CD14-positive monocyte (primary cell): Measurements from ENCODE around the gene SMARCA2. TPM values are rescaled to one million over a fixed set of nuclear protein-coding genes. Genes with fewer than 3 reads are reported as not detected.
A peak's percentile ranks its signal among the peaks of the same experiment; 100 is the strongest.

Experiments
- DNase-seq, 3 donors: peaks; one replicate each; pipeline ENCODE4 v3.0.0-alpha.2; 2011 to 2022
- H2AFZ ChIP-seq: 2 replicates; pipeline ENCODE4 v1.6.0; 2012; ENCODE audit warnings: mild to moderate bottlenecking, low read depth, low read length, inconsistent platforms; ENCODE audit not compliant: insufficient read depth, poor library complexity, severe bottlenecking
- H3K27ac ChIP-seq, 2 donors: 1 replicate in 1 of 2; 2 replicates in 1 of 2; pipeline ENCODE4 v1.5.1; 2012 to 2013; ENCODE audit warnings: low read length in 2 of 2, control low read depth in 1 of 2, inconsistent platforms in 1 of 2, low read depth in 1 of 2, mild to moderate bottlenecking in 1 of 2
- H3K27me3 ChIP-seq, 2 donors: one replicate each; pipeline versions ENCODE4 v1.6.0 to v1.6.1; 2011 to 2013; ENCODE audit warnings: low read length in 2 of 2; ENCODE audit not compliant: control insufficient read depth in 2 of 2, insufficient read depth in 2 of 2
- H3K36me3 ChIP-seq, 2 donors: replicated peaks in 1 of 2; 1 replicate in 1 of 2; 2 replicates in 1 of 2; pipeline versions ENCODE4 v1.5.1 to v1.6.1; 2012 to 2013; ENCODE audit warnings: low read length in 2 of 2, control low read depth in 1 of 2, inconsistent platforms in 1 of 2, mild to moderate bottlenecking in 1 of 2; ENCODE audit not compliant: insufficient read depth in 2 of 2, control insufficient read depth in 1 of 2
- H3K4me1 ChIP-seq, 2 donors: 1 replicate in 1 of 2; 2 replicates in 1 of 2; pipeline versions ENCODE4 v1.5.1 to v1.6.1; 2012 to 2013; ENCODE audit warnings: low read length in 2 of 2, control low read depth in 1 of 2, inconsistent platforms in 1 of 2, mild to moderate bottlenecking in 1 of 2, moderate library complexity in 1 of 2; ENCODE audit not compliant: insufficient read depth in 2 of 2, control insufficient read depth in 1 of 2
- H3K4me2 ChIP-seq: replicated peaks from 2 replicates; pipeline ENCODE3; 2012; ENCODE audit warnings: low read length, moderate library complexity, mild to moderate bottlenecking; ENCODE audit not compliant: poor library complexity, severe bottlenecking; ENCODE audit errors: extremely low read depth
- H3K4me3 ChIP-seq, 3 experiments: fragments of 200-600 bp in 1 of 3; sonication (generic) in 1 of 3; replicated peaks in 1 of 3; 1 replicate in 2 of 3; 2 replicates in 1 of 3; pipeline ENCODE4 v1.5.1; 2011 to 2013; ENCODE audit warnings: low read length in 3 of 3, mild to moderate bottlenecking in 3 of 3, control low read depth in 2 of 3, low read depth in 2 of 3, inconsistent platforms in 1 of 3, moderate library complexity in 1 of 3
- H3K79me2 ChIP-seq: 2 replicates; pipeline ENCODE4 v1.6.0; 2012; ENCODE audit warnings: mild to moderate bottlenecking, control low read depth, inconsistent platforms, low read length, moderate library complexity; ENCODE audit not compliant: insufficient read depth
- H3K9ac ChIP-seq: 2 replicates; pipeline ENCODE4 v1.6.0; 2017; ENCODE audit warnings: low read length, mild to moderate bottlenecking; ENCODE audit not compliant: insufficient read depth, poor library complexity, severe bottlenecking
- H3K9me3 ChIP-seq, 2 donors: replicated peaks in 1 of 2; 1 replicate in 1 of 2; 2 replicates in 1 of 2; pipeline versions ENCODE4 v1.5.1 to v1.6.1; 2012 to 2013; ENCODE audit warnings: low read length in 2 of 2, control low read depth in 1 of 2; ENCODE audit not compliant: control insufficient read depth in 1 of 2, insufficient read depth in 1 of 2
- H4K20me1 ChIP-seq: 2 replicates; pipeline ENCODE4 v1.6.0; 2012; ENCODE audit warnings: mild to moderate bottlenecking, low read length, control low read depth, moderate library complexity; ENCODE audit not compliant: insufficient read depth
- H3K27ac Mint-ChIP-seq, 7 donors: one replicate each; pipeline ENCODE4 v1.8.0; 2020; ENCODE audit warnings: mild to moderate bottlenecking in 7 of 7, mixed read lengths in 7 of 7, moderate library complexity in 6 of 7, inconsistent platforms in 2 of 7
- H3K27me3 Mint-ChIP-seq, 3 donors: one replicate each; pipeline ENCODE4 v1.8.0; 2021 to 2022; ENCODE audit warnings: low read depth in 3 of 3, mild to moderate bottlenecking in 3 of 3, mixed read lengths in 3 of 3, moderate library complexity in 3 of 3, inconsistent platforms in 1 of 3
- H3K36me3 Mint-ChIP-seq, 2 donors: one replicate each; pipeline ENCODE4 v1.8.0; 2020; ENCODE audit warnings: mixed read lengths in 2 of 2, inconsistent platforms in 1 of 2, mild to moderate bottlenecking in 1 of 2
- H3K4me1 Mint-ChIP-seq: one replicate; pipeline ENCODE4 v1.8.0; 2020; ENCODE audit warnings: mild to moderate bottlenecking, mixed read lengths
- H3K4me3 Mint-ChIP-seq, 2 donors: one replicate each; pipeline ENCODE4 v1.8.0; 2020; ENCODE audit warnings: mild to moderate bottlenecking in 2 of 2, mixed read lengths in 2 of 2, moderate library complexity in 1 of 2
- H3K9me3 Mint-ChIP-seq, 7 donors: one replicate each; pipeline ENCODE4 v1.8.0; 2020 to 2022; ENCODE audit warnings: mixed read lengths in 7 of 7, mild to moderate bottlenecking in 6 of 7, moderate library complexity in 6 of 7, inconsistent platforms in 2 of 7
- CTCF ChIP-seq: fragments of 200-600 bp; IDR thresholded peaks from one replicate; pipeline ENCODE4 v1.8.0; 2022; ENCODE audit warnings: antibody characterized with exemption, mild to moderate bottlenecking
- WGBS: methylation state at CpG from one replicate; pipeline ENCODE4 v1.1.5; 2013; ENCODE audit warnings: missing lambda C conversion rate; ENCODE audit not compliant: insufficient coverage; 5-methylcytosine and 5-hydroxymethylcytosine counted together
- intact Hi-C, 2 donors: fragments of 100-400 bp; cut with micrococcal nuclease; formaldehyde crosslinking; loops; one replicate each; pipeline versions ENCODE4 v1.15.0 to v1.15.1; 2023
- polyA plus RNA-seq, 3 donors: library from polyadenylated mRNA; depleted of rRNA in 1 of 3; unstranded in 2 of 3; stranded (reverse) in 1 of 3; fragments of 300-500 nt in 2 of 3; fragments of >200 nt in 1 of 3; fragmentation: Illumina TruSeq in 2 of 3; gene quantifications; 1 replicate in 2 of 3; 2 replicates in 1 of 3; pipeline ENCODE4 v1.2.3, GENCODE V29; 2012 to 2021

The SMARCA2 gene
- polyA plus RNA-seq, 3 donors, result 11.0 to 54.7 (median 11.8) TPM

GRCh38 chr9:2152966-2153629, 138.0 kb downstream of the SMARCA2 start:
- 95% methylated on average over 6 of the region's 10 CpGs for WGBS

More at GRCh38 chr9:2152966-2153629, 138.0 kb downstream of the SMARCA2 start:
- no peak overlapping the region for H3K4me3 Mint-ChIP-seq
- no peak overlapping the region for H2AFZ ChIP-seq
- peak overlapping the region in 2 of 7 donors; percentile 21 to 42 for H3K27ac Mint-ChIP-seq
- peaks cover 0 to 5% of the 10 kb centered on the region in 2 donors for H3K36me3 ChIP-seq
- no peaks in the 10 kb centered on the region for H3K27me3 Mint-ChIP-seq
- intact Hi-C loops, result loop anchor here in 1 of 2 donors (10.0 kb wide), 1 partner anchor 92 kb away; no protein-coding TSS in a partner anchor
- peaks cover 13 to 31% of the 10 kb centered on the region in 2 donors for H3K36me3 Mint-ChIP-seq
- H3K9me3 Mint-ChIP-seq, result peaks cover 1 to 8% (median 5%) of the 10 kb centered on the region in 7 donors
- H3K9me3 ChIP-seq, result no peaks in the 10 kb centered on the region
- TF ChIP-seq CTCF, result no peak
- H3K9ac ChIP-seq, result no peak overlapping the region
- no peak overlapping the region for H3K4me2 ChIP-seq
- peaks cover 59% of the 10 kb centered on the region for H3K79me2 ChIP-seq
- H4K20me1 ChIP-seq, result peaks cover 35% of the 10 kb centered on the region
- H3K27me3 ChIP-seq, result no peaks in the 10 kb centered on the region
- no peak overlapping the region for H3K27ac ChIP-seq
- H3K4me3 ChIP-seq, result no peak overlapping the region
- no peak for DNase-seq
- H3K4me1 Mint-ChIP-seq, result peaks cover 43% of the 10 kb centered on the region
- peaks cover 19 to 32% of the 10 kb centered on the region in 2 donors for H3K4me1 ChIP-seq
